ENCODE data around the gene FRG2B.
"Not testable (repeated sequence)": the region's sequence is repeated elsewhere in the genome, so short reads cannot be mapped to it uniquely, and the experiment has no call there.

Gene FRG2B

GRCh38 chr10:133626695-133627094 lies at the start of gene FRG2B:
TSS of gene FRG2B (minus strand) at chr10:133626795. CDS start at chr10:133626742, 53 bp downstream.
- DNase-seq (ENCODE audit: low spot score) = not testable (repeated sequence)

DNA sequence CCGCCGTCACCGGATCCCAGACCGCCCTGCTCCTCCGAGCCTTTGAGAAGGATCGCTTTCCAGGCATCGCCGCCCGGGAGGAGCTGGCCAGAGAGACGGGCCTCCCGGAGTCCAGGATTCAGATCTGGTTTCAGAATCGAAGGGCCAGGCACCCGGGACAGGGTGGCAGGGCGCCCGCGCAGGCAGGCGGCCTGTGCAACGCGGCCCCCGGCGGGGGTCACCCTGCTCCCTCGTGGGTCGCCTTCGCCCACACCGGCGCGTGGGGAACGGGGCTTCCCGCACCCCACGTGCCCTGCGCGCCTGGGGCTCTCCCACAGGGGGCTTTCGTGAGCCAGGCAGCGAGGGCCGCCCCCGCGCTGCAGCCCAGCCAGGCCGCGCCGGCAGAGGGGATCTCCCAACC lies 40.9 kb upstream of the FRG2B start:
- not testable (repeated sequence) for DNase-seq (ENCODE audit: low spot score)

DNA sequence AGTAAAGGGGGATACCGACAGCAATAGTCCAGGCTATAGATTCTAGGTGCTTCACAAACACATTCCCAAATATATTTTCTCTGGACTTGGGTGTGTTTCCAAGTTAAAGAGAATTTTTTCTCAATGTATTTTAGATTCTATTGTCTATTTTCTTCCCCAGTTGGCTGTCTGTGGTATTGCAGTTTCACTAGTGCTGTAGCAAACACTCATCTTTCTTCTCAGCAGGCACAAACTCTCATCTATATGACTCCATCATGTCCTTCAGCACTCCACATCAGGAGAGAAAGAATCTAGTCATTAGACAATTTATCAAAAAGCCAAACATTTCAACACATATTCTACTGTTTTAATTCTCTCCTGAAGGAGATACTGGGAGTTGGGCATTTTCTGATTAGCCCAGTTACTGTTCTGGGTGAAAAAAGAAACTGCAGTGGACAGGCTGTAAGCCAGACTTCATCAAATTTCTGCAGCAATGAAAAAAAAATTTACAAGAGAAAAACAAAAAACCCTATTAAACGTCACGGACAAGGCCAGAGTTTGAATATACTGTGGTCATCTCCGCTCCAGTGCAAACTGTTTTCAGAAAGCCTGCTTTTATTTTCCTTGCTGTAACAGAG lies 37.1 kb upstream of the FRG2B start:
- DNase-seq (ENCODE audit: low spot score) = not testable (repeated sequence)

- not testable (repeated sequence) for DNase-seq (ENCODE audit: low spot score)
These were observed 34.5 kb upstream of the FRG2B start for GRCh38 chr10:133661122-133661521.

GRCh38 chr10:133660516-133660915 lies 33.9 kb upstream of the FRG2B start:
- not testable (repeated sequence) for DNase-seq (ENCODE audit: low spot score)

DNA sequence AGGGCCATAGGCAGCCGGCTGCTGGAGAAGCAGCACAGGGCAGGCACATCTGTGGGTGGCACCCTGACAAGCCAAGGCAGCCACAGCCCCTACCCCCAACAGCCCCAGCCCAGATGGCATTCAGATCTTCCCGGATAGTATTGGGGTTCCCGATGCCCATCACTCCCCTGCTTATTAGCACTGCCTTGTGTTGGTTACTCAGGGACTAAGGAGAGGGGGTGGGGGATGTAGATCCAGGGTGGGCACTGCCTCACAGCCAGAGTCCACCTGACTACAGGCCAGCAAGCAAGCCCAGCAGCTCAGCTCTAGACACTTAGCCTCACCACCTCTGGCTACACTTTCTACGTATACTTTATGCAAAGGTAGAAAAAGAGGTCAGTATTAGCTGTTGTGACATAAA lies 30.7 kb upstream of the FRG2B start:
- not testable (repeated sequence) for DNase-seq (ENCODE audit: low spot score)

DNA sequence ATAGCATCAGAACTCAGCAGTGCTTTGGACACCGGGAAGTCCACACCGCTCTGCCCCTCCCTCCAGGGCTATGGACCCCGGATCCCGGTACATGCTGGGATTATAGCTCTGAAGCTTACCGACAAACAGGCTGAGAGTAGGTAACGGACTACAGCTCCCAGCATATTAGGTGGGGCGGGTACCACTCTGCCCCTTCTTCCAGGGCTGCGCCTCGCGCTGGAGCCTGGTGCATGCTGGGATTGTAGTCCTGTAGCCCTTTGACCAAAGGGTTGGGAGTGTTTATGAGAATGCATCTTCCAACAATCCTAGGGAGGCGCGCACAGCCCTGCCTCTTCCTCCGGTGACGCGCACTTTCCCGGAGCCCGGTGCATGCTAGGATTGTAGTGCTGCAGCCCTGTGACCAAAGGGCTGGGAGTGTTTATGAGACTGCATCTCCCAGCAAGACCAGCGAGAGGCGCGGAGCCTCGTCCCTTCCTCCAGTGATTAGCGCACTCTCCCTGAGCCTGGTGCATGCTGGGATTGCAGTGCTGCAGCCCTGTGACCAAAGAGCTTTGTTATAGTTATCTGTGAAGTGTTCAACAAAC lies 22.4 kb upstream of the FRG2B start:
- not testable (repeated sequence) for DNase-seq (ENCODE audit: low spot score)

DNA sequence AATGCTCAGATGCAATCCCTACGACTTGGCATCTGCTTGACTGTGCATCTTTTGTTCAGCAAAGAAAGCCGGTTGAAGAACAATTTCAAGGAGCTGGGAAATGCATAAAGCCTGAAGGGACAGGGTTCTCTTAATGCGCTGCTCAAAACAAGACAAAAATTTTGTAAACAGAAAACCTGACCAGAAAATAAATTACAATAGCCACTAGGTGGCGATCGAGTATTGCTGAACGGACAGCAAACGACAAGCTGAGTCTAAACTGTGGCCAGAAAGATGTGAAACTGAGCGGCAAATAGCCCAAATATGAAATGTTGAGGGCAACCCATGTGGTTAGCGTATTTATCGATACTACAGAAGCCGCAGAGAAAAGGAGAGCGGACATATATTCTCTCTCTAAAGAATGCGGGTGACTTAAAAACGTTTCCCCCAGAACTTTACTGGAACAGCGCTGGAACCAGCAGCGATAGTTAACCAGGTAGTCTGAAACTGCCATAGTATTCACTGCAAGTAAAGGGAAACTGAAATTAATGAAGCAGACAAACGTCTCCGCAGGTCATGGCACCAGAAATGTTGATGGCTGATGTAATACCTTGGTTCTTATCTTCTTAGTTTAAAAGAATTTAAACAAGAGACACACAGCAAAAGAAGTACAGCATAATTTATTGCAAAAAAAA lies 20.6 kb upstream of the FRG2B start:
- not testable (repeated sequence) for DNase-seq (ENCODE audit: low spot score)

GRCh38 chr10:133637846-133638235 lies 11.2 kb upstream of the FRG2B start:
- not testable (repeated sequence) for DNase-seq (ENCODE audit: low spot score)

- DNase-seq (ENCODE audit: low spot score) = not testable (repeated sequence)
These were observed 10.7 kb upstream of the FRG2B start for GRCh38 chr10:133637202-133637845.

DNA sequence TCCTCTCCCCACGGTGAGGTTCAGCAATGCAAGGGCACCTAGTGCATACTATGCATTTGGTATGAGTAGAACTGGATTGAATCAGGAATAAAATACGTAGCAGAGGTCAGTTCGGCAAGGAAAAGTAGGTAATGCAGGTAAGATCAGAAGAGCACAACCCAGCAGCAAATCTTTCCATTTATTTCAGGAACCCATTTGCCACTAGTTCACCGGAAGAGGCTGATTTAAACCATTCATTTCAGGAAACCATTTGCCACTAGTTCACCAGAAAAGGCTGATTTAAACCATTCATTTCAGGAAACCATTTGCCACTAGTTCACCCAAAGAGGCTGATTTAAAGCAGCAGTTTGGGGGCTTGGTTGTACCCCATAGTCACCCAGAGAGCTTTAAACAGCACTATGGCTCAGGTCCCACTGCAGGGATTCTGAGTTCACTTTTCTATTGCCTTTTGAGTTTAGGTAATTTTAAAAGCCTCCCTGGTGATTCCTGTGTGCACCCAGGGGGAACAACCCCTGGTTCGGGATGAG lies 4.2 kb upstream of the FRG2B start:
- DNase-seq (ENCODE audit: low spot score) = not testable (repeated sequence)

DNA sequence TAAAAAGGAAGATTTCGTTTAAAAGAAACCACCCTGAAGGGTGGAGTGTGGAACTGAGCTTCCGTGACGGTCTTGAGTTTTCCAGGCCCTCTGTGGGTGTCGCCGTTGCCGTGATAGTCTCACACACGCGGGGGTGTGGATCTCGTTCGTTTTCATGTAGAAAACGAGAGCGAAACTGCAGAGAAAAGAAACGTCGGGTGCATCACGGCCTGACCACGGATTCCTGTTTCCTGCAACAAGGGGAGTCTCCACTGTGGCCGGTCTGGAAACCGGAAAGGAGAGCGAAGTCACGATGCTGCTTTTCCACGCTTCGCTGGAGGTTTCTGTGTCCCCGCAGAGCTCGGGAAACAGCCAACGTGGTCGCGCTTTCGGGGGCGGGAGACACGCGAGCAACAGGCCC lies 4.1 kb downstream of the FRG2B start:
- not testable (repeated sequence) for DNase-seq (ENCODE audit: low spot score)

DNA sequence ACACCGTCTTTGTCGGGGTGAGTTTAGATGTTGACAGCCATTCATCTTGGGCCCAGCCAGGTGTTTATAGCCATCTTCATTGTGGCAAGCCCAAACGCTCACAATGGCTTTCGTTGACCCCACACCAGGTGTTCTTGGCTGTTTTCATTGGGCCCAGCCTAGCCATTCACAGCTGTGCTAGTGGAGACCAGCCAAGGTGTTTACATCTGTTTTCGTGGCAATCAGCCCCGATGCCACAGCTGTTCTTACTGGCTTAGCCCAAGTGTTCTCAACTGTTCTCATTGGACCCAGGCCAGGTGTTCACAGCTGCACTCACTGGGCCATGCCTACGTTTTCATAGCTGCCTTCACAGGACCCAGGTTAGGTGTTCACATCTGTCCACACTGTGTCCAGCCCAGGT lies 7.7 kb downstream of the FRG2B start:
- no peak for DNase-seq (ENCODE audit: low spot score)

DNA sequence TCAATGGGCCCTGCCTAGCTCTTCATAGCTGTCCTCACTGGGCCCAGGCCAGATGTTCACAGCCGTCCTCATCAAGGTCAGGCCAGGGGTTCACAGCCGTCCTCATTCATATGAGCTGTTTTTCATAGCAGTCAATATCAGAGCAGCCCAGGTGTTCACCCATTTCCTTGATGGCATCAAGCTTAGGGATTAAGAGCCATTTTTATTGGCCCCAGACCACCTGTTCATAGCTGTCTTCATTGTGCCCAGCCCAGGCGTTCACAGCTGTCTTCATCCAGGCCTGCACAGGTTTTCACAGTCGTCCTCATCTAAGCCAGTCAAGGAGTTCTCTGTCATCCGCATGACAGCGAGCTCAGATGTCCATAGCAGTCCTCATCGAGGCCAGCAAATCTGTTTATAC lies 9.4 kb downstream of the FRG2B start:
- DNase-seq (ENCODE audit: low spot score) = no peak

DNA sequence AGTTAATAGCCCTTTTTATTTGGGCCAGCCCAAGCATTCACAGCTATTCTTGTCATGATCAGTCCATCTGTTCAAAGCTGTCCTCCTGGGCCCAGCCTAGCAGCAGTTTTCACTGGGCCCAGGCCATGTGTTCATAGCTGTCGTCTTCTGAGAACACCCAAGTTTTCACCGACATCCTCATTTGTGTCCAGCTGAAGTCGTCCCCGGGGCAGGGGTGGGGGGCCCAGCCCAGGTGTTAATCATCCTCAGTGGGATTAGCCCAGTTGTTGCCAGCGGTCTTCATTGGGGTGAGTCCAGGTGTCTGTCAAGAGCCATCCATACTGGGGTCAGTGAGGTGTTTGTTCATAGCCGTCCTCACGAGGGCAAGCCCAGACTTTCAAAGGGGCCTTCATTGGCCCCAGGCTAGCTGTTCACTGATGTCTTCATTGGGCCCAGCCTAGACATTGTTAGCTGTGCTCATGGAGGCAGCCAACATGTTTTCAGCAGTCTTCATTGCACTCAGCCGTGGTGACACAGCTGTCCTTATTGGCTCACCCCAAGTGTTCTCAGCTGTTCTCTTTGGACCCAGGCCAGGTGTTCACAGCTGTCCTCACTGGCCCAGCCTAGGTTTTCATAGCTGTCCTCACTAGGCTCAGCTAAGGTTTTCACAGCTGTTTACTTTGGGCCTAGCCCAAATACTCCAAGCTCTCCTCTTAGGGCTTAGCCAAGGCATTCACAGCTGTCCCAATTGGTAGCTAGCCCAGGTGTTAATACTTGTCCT lies 10.0 kb downstream of the FRG2B start:
- no peak for DNase-seq (ENCODE audit: low spot score)

GRCh38 chr10:133614830-133615580 lies 11.6 kb downstream of the FRG2B start:
- no peak for DNase-seq (ENCODE audit: low spot score)

GRCh38 chr10:133613699-133614098 lies 12.9 kb downstream of the FRG2B start:
- DNase-seq (ENCODE audit: low spot score) = no peak

GRCh38 chr10:133611079-133611478 lies 15.5 kb downstream of the FRG2B start:
- no peak for DNase-seq (ENCODE audit: low spot score)

- peak; percentile 47 for DNase-seq (ENCODE audit: low spot score)
These were observed 17.7 kb downstream of the FRG2B start for GRCh38 chr10:133608855-133609254.

- DNase-seq (ENCODE audit: low spot score) = not testable (repeated sequence)
These were observed 23.2 kb downstream of the FRG2B start for GRCh38 chr10:133603434-133603833.

DNA sequence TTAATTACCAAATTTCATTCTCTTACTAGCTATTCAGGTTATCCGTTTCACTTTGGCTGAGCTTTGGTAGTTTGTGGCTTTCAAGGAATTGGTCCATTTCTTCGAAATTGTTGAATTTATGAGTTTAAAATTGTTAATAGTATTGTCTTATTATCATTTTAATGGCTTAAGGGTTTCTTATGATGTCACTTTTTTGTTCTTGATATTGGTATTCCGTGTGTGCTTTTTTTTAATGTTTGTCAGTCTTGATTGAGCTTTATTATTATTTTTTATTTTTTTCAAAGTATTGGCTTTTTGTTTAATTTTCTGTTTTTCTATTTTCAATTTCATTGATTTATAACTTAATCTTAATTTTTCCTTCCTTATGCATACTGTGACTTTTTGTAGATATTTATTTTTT lies 25.9 kb downstream of the FRG2B start:
- DNase-seq (ENCODE audit: low spot score) = no peak

Measured in AG20443 (cell line).